Activated gamma-delta T cell treated with Interleukin-2 at 50 U/mL for 16 hours (primary cell): ENCODE data around the gene MMP21.

Source experiments
- DNase-seq: peaks from one replicate; pipeline ENCODE4 v3.0.0-alpha.2; 2020

Gene MMP21

GRCh38 chr10:125775491-125776106 lies at the start of gene MMP21:
MMP21 (minus strand) TSS chr10:125775821; CDS start chr10:125775821, 0 bp downstream.
- DNase-seq, result no peak

GRCh38 chr10:125824736-125825135 lies 49.1 kb upstream of the MMP21 start:
- no peak for DNase-seq

GRCh38 chr10:125823663-125824251 lies 48.1 kb upstream of the MMP21 start:
- DNase-seq, result no peak

- peak; percentile 87 for DNase-seq
Observed at GRCh38 chr10:125822878-125823662, 47.4 kb upstream of the MMP21 start, which contains the start of the genes BCCIP and UROS. BCCIP (plus strand) TSS chr10:125823546; CDS start chr10:125823558, 12 bp downstream. UROS (minus strand) TSS chr10:125823258; CDS start chr10:125816499, 6,759 bp downstream.

- no peak for DNase-seq
Observed at GRCh38 chr10:125820701-125821100, 45.1 kb upstream of the MMP21 start.

GRCh38 chr10:125817337-125817946 lies 41.8 kb upstream of the MMP21 start:
- DNase-seq, result no peak

- DNase-seq, result no peak
Observed at GRCh38 chr10:125816548-125816947, 40.9 kb upstream of the MMP21 start.

- no peak for DNase-seq
Observed at GRCh38 chr10:125815764-125816163, 40.1 kb upstream of the MMP21 start.

GRCh38 chr10:125812128-125812750 lies 36.6 kb upstream of the MMP21 start:
- no peak for DNase-seq

GRCh38 chr10:125811251-125811650 lies 35.6 kb upstream of the MMP21 start:
- DNase-seq, result no peak

GRCh38 chr10:125808047-125808446 lies 32.4 kb upstream of the MMP21 start:
- no peak for DNase-seq

GRCh38 chr10:125802739-125803138 lies 27.1 kb upstream of the MMP21 start:
- DNase-seq, result no peak

- no peak for DNase-seq
Observed at GRCh38 chr10:125802131-125802530, 26.5 kb upstream of the MMP21 start.

- no peak for DNase-seq
Observed at GRCh38 chr10:125801574-125801973, 26.0 kb upstream of the MMP21 start.

GRCh38 chr10:125799451-125800182 lies 24.0 kb upstream of the MMP21 start:
- no peak for DNase-seq

GRCh38 chr10:125797994-125798662 lies 22.5 kb upstream of the MMP21 start:
- DNase-seq, result no peak

GRCh38 chr10:125797424-125797823 lies 21.8 kb upstream of the MMP21 start:
- no peak for DNase-seq

- no peak for DNase-seq
Observed at GRCh38 chr10:125795637-125796190, 20.1 kb upstream of the MMP21 start.

- DNase-seq, result no peak
Observed at GRCh38 chr10:125795128-125795527, 19.5 kb upstream of the MMP21 start.

- no peak for DNase-seq
Observed at GRCh38 chr10:125792342-125793300, 17.0 kb upstream of the MMP21 start.
